SJCRH30 (cell line): ENCODE data around the gene VMAC. TPM values are rescaled to one million over a fixed set of nuclear protein-coding genes. Genes with fewer than 3 reads are reported as not detected.
A peak's percentile ranks its signal among the peaks of the same experiment; 100 is the strongest.
"Not testable (repeated sequence)": the region's sequence is repeated elsewhere in the genome, so short reads cannot be mapped to it uniquely, and the experiment has no call there.

Source experiments
- DNase-seq, 2 experiments: peaks; one replicate each; pipeline ENCODE4 v3.0.0-alpha.2; 2015 to 2020
- H3K27ac ChIP-seq: fragments of 250-450 bp; sonication (Bioruptor Pico); 2 replicates; pipeline ENCODE4 v1.5.1; 2020; ENCODE audit warnings: mild to moderate bottlenecking, moderate library complexity
- H3K27me3 ChIP-seq: fragments of 250-450 bp; sonication (Bioruptor Pico); 2 replicates; pipeline ENCODE4 v1.5.1; 2020; ENCODE audit warnings: mild to moderate bottlenecking, moderate library complexity
- H3K36me3 ChIP-seq: fragments of 250-450 bp; sonication (Bioruptor Pico); 2 replicates; pipeline ENCODE4 v1.5.1; 2020; ENCODE audit warnings: mild to moderate bottlenecking, moderate library complexity
- H3K4me1 ChIP-seq: fragments of 250-450 bp; sonication (Bioruptor Pico); 2 replicates; pipeline ENCODE4 v1.5.1; 2020; ENCODE audit warnings: mild to moderate bottlenecking, moderate library complexity
- H3K4me3 ChIP-seq: fragments of 250-450 bp; sonication (Bioruptor Pico); 2 replicates; pipeline ENCODE4 v1.5.1; 2020; ENCODE audit warnings: mild to moderate bottlenecking, moderate library complexity
- H3K9me3 ChIP-seq: fragments of 250-450 bp; sonication (Bioruptor Pico); replicated peaks from 2 replicates; pipeline ENCODE4 v1.5.1; 2020; ENCODE audit warnings: mild to moderate bottlenecking, moderate library complexity
- total RNA-seq: library from RNA; depleted of rRNA; stranded (reverse); fragments of >200 nt; shearing (Covaris generic); gene quantifications from 2 replicates; pipeline ENCODE4 v1.2.3, GENCODE V29; 2014

Gene VMAC
- total RNA-seq, 1 experiment from 2014 or later: 1.3 TPM

GRCh38 chr19:5877882-5878281 is 26.8 kb upstream of the VMAC start:
- peaks cover 55% of the 10 kb centered on the region for H3K4me1 ChIP-seq
- peak; percentile 50 to 77 for DNase-seq
- H3K4me3 ChIP-seq: no peak overlapping the region
- no peaks in the 10 kb centered on the region for H3K9me3 ChIP-seq
- H3K27me3 ChIP-seq: no peaks in the 10 kb centered on the region
- peak overlapping the region; percentile 81 for H3K27ac ChIP-seq
- no peaks in the 10 kb centered on the region for H3K36me3 ChIP-seq

DNA sequence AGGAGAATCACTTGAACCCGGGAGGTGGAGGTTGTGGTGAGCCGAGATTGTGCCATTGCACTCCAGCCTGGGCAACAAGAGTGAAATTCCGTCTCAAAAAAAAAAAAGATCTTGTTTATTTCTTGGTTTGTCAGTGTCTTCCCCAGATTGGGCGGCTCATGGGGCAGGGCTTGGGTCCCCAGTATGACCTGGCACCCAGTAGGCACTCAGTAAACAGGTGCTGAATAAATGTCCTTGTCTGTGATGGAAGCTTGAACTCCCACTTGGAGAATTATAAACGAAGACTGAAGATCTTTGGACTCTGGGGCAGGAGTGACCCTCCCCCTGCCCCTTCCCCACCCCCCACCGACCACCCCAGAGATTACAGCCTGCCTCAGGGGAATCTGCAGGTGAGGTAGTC is 24.5 kb upstream of the VMAC start:
- H3K27me3 ChIP-seq: no peaks in the 10 kb centered on the region
- no peaks in the 10 kb centered on the region for H3K9me3 ChIP-seq
- no peak for DNase-seq
- H3K27ac ChIP-seq: no peak overlapping the region
- H3K4me1 ChIP-seq: peaks cover 55% of the 10 kb centered on the region
- H3K36me3 ChIP-seq: no peaks in the 10 kb centered on the region
- no peak overlapping the region for H3K4me3 ChIP-seq

GRCh38 chr19:5880604-5881078 is 24.0 kb upstream of the VMAC start:
- no peaks in the 10 kb centered on the region for H3K27me3 ChIP-seq
- no peaks in the 10 kb centered on the region for H3K9me3 ChIP-seq
- H3K27ac ChIP-seq: peak overlapping the region; percentile 10; the same call in 1 of the 2 replicates
- H3K36me3 ChIP-seq: no peaks in the 10 kb centered on the region
- H3K4me1 ChIP-seq: peaks cover 55% of the 10 kb centered on the region
- no peak overlapping the region for H3K4me3 ChIP-seq
- DNase-seq: peak; percentile 84 to 86

- peaks cover 46% of the 10 kb centered on the region for H3K4me1 ChIP-seq
- no peak overlapping the region for H3K4me3 ChIP-seq
- peak in 1 of 2 experiments; percentile 30 for DNase-seq
- no peaks in the 10 kb centered on the region for H3K9me3 ChIP-seq
- no peaks in the 10 kb centered on the region for H3K36me3 ChIP-seq
- no peaks in the 10 kb centered on the region for H3K27me3 ChIP-seq
- H3K27ac ChIP-seq: no peak overlapping the region; the same call in 1 of the 2 replicates
These were observed 23.0 kb upstream of the VMAC start for GRCh38 chr19:5881543-5882299.

GRCh38 chr19:5882421-5882968 is 22.2 kb upstream of the VMAC start:
- H3K4me3 ChIP-seq: no peak overlapping the region
- DNase-seq: peak in 1 of 2 experiments; percentile 41
- H3K9me3 ChIP-seq: no peaks in the 10 kb centered on the region
- no peaks in the 10 kb centered on the region for H3K27me3 ChIP-seq
- H3K4me1 ChIP-seq: peaks cover 39% of the 10 kb centered on the region
- no peaks in the 10 kb centered on the region for H3K36me3 ChIP-seq
- H3K27ac ChIP-seq: no peak overlapping the region; the same call in 1 of the 2 replicates

- H3K27me3 ChIP-seq, H3K36me3 ChIP-seq, H3K9me3 ChIP-seq, H3K4me3 ChIP-seq: not testable (repeated sequence)
- peaks cover 30% of the 10 kb centered on the region for H3K4me1 ChIP-seq
- DNase-seq: peak; percentile 74 to 84
- H3K27ac ChIP-seq: peak overlapping the region; percentile 15; the same call in 1 of the 2 replicates
These were observed 21.4 kb upstream of the VMAC start for GRCh38 chr19:5883157-5883873.

DNA sequence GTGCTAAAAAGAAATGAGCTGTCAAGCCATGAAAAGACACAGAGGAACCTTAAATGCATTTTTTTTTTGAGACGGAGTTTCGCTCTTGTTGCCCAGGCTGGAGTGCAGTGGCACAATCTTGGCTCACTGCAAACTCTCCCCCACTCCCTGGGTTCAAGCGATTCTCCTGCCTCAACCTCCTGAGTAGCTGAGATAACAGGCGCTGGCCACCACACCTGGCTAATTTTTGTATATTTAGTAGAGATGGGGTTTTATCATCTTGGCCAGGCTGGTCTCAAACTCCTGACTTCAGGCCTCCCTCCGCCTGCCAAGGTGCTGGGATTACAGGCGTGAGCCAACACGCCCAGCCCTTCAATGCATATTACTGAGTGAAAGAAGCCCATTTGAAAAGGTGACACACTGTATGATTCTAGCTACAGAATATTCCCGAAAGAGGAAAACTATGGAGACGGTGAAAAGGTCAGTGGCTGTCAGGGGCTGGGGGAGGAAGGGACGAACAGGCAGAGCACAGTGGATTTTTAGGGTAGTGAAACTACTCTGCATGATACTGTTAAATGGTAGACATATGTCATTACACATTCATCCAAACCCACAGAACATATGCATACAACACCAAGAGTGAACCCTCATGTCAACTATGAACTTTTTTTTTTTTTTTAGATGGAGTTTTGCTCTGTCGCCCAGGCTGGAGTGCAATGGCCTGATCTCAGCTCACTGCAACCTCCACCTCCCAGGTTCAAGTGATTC is 20.4 kb upstream of the VMAC start:
- not testable (repeated sequence) for H3K36me3 ChIP-seq, H3K4me3 ChIP-seq, H3K27me3 ChIP-seq, H3K9me3 ChIP-seq, H3K27ac ChIP-seq, DNase-seq
- H3K4me1 ChIP-seq: peaks cover 23% of the 10 kb centered on the region

DNA sequence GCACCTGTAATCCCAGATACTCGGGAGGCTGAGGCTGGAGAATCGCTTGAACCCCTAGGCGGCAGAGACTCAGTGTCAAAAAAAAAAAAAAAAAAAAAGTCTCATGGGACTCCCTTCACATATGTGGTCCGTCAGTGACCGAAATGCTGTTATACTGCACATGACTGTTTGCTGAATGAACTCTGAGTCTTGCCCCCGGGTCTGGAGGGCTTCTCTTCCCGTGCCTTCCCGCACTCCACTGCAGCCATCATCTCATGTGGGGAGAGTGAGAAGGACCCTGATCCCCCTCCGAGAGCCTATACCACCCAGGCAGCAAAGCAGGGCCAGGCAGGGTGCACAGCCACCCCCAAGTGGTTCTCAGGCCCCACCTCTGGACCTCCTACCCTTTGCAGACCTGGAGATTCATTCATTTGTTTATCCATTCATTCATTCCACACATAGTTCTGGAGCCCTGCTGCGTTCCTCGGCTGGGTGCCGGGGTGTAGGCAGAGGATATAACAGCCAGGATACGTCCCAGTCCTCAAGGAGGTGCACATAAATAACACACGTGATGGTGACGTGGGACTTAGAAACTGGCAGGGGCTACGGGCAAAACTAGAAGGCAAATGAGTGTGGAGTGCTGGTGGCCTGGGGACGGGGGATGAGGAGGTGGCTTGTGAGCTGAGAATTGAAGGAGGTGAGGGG is 15.2 kb upstream of the VMAC start:
- DNase-seq: peak; percentile 35 to 58
- Histone ChIP-seq H3K36me3 (no peaks in the 10 kb centered on the region), H3K27ac (no peak overlapping the region), H3K27me3 (no peaks in the 10 kb centered on the region), H3K9me3 (no peaks in the 10 kb centered on the region), H3K4me3 (no peak overlapping the region), H3K4me1 (peaks cover 38% of the 10 kb centered on the region)

DNA sequence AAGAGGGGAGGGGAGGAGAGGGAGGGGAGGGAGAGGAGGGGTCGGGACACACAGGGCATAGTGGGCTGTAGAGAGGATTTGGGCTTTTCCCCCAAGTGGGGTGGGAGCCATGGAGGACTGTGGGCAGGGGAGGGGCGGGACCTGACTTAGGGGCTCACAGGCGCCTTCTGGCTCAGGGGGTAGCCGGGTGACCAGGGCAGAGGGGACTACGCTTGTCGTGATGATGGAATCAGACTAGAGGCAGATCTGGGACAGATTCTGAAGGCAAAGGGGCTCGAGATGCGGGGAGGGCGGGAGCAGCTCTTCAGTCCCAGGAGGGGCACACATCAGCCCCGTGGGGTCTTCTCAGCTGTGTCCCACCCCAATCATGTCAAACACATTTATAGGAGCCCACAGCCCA is 14.6 kb upstream of the VMAC start:
- H3K4me3 ChIP-seq: 0 out of 2 replicates have a peak overlapping the region, but pooled peaks have one; percentile 14
- H3K27me3 ChIP-seq: no peaks in the 10 kb centered on the region
- peak; percentile 33 to 41 for DNase-seq
- H3K9me3 ChIP-seq: no peaks in the 10 kb centered on the region
- H3K4me1 ChIP-seq: peaks cover 44% of the 10 kb centered on the region
- no peaks in the 10 kb centered on the region; the same call in 1 of the 2 replicates for H3K36me3 ChIP-seq
- no peak overlapping the region; the same call in 1 of the 2 replicates for H3K27ac ChIP-seq

DNA sequence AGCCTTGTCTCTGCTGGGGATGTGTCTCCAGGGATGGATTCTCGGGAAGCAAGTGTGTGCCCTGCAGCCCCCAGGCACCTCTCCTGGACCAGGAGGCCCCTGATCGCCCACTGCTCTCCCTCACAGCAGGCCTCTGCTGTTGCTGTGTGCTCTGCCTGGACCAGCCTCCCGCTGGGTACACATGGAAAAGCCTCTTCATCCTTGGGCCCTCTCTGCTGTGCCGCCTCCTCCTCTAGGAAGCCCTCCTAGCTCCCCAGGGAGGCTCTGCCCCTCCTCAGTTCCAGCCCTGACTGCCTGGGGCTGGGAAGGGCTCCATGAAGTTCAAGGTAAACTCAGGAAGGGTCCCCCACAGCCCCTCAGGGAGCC is 13.1 kb upstream of the VMAC start:
- no peak overlapping the region for H3K27ac ChIP-seq
- no peaks in the 10 kb centered on the region for H3K27me3 ChIP-seq
- H3K36me3 ChIP-seq: peaks cover 10% of the 10 kb centered on the region
- H3K4me1 ChIP-seq: peaks cover 44% of the 10 kb centered on the region
- H3K4me3 ChIP-seq: no peak overlapping the region
- no peaks in the 10 kb centered on the region for H3K9me3 ChIP-seq
- peak; percentile 23 to 44 for DNase-seq

- peaks cover 44% of the 10 kb centered on the region for H3K4me1 ChIP-seq
- peak; percentile 52 to 62 for DNase-seq
- no peaks in the 10 kb centered on the region for H3K27me3 ChIP-seq
- H3K9me3 ChIP-seq: no peaks in the 10 kb centered on the region
- no peak overlapping the region for H3K4me3 ChIP-seq
- H3K36me3 ChIP-seq: peaks cover 11% of the 10 kb centered on the region
- H3K27ac ChIP-seq: no peak overlapping the region
These were observed 12.5 kb upstream of the VMAC start for GRCh38 chr19:5891938-5892771.

DNA sequence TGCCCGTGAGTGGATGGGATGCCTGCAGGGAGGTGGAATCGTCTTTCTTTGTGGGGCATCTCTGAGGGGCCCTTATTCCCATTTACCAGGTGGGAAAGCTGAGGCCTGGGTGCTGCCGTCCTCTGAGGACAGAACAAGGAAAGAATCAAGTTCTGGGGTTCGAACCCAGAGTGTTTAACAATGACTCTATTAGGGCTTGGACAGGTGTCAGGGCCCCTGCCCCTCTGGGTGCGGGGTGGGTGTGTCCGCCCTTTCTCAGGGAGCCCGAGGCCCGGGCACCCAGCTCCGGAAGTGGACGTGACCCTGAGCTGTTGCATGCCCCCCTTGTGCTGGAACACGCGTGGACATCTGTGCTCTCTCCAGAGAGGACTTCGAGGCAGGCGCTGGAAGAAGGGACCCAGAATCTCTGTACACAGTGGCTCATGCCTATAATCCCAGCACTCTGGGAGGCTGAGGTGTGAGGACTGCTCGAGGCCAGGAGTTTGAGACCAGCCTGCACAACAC is 11.8 kb upstream of the VMAC start:
- no peaks in the 10 kb centered on the region for H3K9me3 ChIP-seq
- DNase-seq: no peak
- H3K36me3 ChIP-seq: peaks cover 11% of the 10 kb centered on the region
- H3K27me3 ChIP-seq: no peaks in the 10 kb centered on the region
- H3K4me1 ChIP-seq: peaks cover 44% of the 10 kb centered on the region
- H3K4me3 ChIP-seq: no peak overlapping the region
- no peak overlapping the region for H3K27ac ChIP-seq

DNA sequence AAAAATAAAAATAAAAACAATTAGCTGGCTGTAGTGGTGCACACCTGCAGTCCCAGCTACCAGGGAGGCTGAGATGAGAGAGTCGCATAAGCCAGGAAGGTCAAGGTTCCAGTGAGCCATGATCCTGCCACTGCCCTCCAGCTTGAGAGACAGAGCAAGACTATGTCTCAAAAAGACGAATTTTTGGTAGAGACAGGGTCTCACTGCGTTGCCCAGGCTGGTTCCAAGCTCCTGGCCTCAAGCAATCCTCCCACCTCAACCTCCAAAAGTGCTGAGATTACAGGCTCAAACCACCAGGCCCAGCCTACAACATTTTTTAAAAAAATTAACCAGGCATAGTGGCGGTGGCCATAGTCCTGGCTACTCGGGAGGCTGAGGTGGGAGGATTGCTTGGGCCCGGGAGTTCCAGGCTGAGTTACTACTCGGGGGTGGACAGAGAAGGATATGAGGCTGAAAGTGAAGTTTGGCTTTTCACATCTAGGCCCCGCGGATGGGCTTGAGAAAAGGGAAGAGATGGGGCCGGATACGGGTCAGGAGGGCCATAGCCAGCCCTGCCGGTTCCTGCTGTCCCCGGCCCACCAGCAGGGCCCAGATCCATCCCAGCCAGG is 11.3 kb upstream of the VMAC start:
- Histone ChIP-seq H3K4me1 (peaks cover 44% of the 10 kb centered on the region), H3K27ac (peak overlapping the region; percentile 31; the same call in 1 of the 2 replicates), H3K36me3 (peaks cover 11% of the 10 kb centered on the region), H3K27me3 (no peaks in the 10 kb centered on the region), H3K4me3 (no peak overlapping the region), H3K9me3 (no peaks in the 10 kb centered on the region)
- no peak for DNase-seq
